ENCODE data around the gene SLC7A8. TPM values are rescaled to one million over a fixed set of nuclear protein-coding genes. Genes with fewer than 3 reads are reported as not detected.

The SLC7A8 gene
- total RNA-seq, 1 experiment from 2014 or later: 3.8 TPM

DNA sequence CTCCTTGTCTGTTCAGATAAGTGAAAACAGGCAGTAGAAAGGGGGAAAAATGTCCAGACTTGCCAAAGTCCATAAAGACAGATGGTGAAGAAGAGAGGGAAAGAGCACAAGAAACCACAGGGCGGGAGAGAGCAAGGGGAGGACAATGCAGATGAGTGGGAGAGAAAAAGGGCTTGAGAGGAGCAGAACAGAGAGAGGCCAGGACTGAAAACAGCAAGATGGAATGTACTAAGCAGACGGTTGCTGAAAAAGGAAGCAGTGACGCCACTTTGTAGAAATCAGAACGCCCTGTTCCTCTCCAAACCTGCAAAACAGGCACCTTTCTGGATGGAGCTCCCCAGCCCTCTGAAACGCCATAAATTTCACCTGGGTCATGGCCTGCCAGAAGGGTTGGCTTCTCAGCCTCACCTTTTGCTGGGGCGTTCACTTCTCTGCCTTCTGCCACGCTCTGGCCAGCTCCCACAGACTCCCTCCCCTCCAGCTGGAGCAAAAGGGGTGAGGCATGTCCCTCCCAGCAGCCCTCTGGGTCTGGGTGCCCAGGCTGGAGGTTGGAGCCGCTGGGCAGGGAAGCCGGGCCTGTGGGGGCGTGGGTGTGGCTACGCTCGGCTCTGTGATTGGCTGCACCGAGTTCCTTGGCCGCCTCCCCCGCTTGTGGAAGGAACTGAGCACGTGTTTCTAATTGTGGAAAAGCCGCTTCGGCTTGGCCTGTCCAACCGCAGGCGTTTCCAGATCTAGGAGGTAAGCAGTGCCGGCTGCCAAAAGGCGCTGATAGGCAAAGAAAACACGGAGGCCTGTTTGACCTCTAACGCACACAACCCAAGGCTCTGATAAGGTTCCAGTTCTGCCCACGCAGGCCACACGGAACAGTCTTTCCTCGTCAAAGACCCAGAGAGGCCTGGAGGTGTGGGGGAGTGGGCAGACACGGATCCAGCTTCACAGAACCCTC is 29.3 kb downstream of the SLC7A8 start:
- Histone ChIP-seq H3K4me3 (ENCODE audit: low read length) (no peak overlapping the region), H3K9me3 (ENCODE audit: low read length) (no peaks in the 10 kb centered on the region), H2AFZ (ENCODE audit: low read length) (no peak overlapping the region), H3K4me1 (ENCODE audit: insufficient read depth, low read length) (no peaks in the 10 kb centered on the region; the same call in 1 of the 2 replicates), H3K36me3 (ENCODE audit: low read depth, low read length) (no peaks in the 10 kb centered on the region), H3K27ac (ENCODE audit: low read length) (no peak overlapping the region), H3K4me2 (ENCODE audit: low read length) (no peak overlapping the region), H4K20me1 (ENCODE audit: low read length) (no peaks in the 10 kb centered on the region), H3K9ac (ENCODE audit: low read length) (no peak overlapping the region), H3K27me3 (ENCODE audit: low read length) (no peaks in the 10 kb centered on the region), H3K9me2 (replicated peaks; ENCODE audit: low read length) (no peaks in the 10 kb centered on the region), H3K79me2 (ENCODE audit: low read length) (no peaks in the 10 kb centered on the region), H3F3A (ENCODE audit: low read length, unreplicated experiment) (no peaks in the 10 kb centered on the region)
- ChIA-PET CTCF (no interaction called here), POLR2A (ENCODE audit: unreplicated experiment) (no interaction called here)
- no TSS peak for BruUV-seq (replicated peaks)
- ATAC-seq (no peak; the same call in 1 of the 2 replicates), DNase-seq (no peak)
- no peak for TF ChIP-seq EZH2phosphoT487 (IDR thresholded peaks at IDR 0.05; ENCODE audit: borderline replicate concordance, low read length)
- no peak for TF ChIP-seq EZH2 (IDR thresholded peaks at IDR 0.05; ENCODE audit: low read length, unreplicated experiment)
- TF ChIP-seq CTCF (conservative IDR thresholded peaks at IDR 0.05; ENCODE audit: low read depth, low read length): no peak
- intact Hi-C loops (cut with micrococcal nuclease): no loop called here

DNA sequence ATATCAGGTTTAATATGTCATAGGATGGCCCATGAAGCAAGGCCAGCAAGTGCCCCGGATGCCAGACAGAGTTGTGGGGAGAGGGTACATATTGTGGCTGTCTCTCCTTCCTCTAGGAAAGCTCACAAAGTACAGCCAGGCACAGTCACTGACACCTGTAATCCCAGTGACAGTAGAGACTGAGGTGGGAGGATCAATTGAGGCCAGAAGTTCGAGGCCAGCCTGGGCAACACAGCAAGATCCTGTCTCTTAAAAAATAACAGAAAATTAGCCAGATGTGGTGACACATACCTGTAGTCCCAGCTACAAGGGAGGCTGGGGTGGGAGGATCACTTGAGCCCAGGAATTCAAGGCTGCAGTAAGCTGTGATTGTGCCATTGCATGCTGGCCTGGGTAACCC is 32.1 kb downstream of the SLC7A8 start:
- no peak for TF ChIP-seq EZH2phosphoT487 (IDR thresholded peaks at IDR 0.05; ENCODE audit: borderline replicate concordance, low read length)
- no peak for TF ChIP-seq CTCF (conservative IDR thresholded peaks at IDR 0.05; ENCODE audit: low read depth, low read length)
- no peak for TF ChIP-seq EZH2 (IDR thresholded peaks at IDR 0.05; ENCODE audit: low read length, unreplicated experiment)
- CTCF ChIA-PET: no interaction called here
- POLR2A ChIA-PET (ENCODE audit: unreplicated experiment): no interaction called here
- no peaks in the 10 kb centered on the region for H3K79me2 ChIP-seq (ENCODE audit: low read length)
- H4K20me1 ChIP-seq (ENCODE audit: low read length): no peaks in the 10 kb centered on the region
- no peak overlapping the region for H3K4me3 ChIP-seq (ENCODE audit: low read length)
- BruUV-seq (replicated peaks): no TSS peak
- H3K4me1 ChIP-seq (ENCODE audit: insufficient read depth, low read length): no peaks in the 10 kb centered on the region; the same call in 1 of the 2 replicates
- DNase-seq (no peak), ATAC-seq (no peak)
- no peak overlapping the region for H2AFZ ChIP-seq (ENCODE audit: low read length)
- no peaks in the 10 kb centered on the region for H3K9me2 ChIP-seq (replicated peaks; ENCODE audit: low read length)
- no peak overlapping the region for H3K9ac ChIP-seq (ENCODE audit: low read length)
- no peak overlapping the region for H3K27ac ChIP-seq (ENCODE audit: low read length)
- no peaks in the 10 kb centered on the region for H3K9me3 ChIP-seq (ENCODE audit: low read length)
- no peaks in the 10 kb centered on the region for H3K36me3 ChIP-seq (ENCODE audit: low read depth, low read length)
- intact Hi-C loops (cut with micrococcal nuclease): no loop called here
- H3K27me3 ChIP-seq (ENCODE audit: low read length): no peaks in the 10 kb centered on the region
- H3K4me2 ChIP-seq (ENCODE audit: low read length): no peak overlapping the region
- H3F3A ChIP-seq (ENCODE audit: low read length, unreplicated experiment): no peaks in the 10 kb centered on the region

DNA sequence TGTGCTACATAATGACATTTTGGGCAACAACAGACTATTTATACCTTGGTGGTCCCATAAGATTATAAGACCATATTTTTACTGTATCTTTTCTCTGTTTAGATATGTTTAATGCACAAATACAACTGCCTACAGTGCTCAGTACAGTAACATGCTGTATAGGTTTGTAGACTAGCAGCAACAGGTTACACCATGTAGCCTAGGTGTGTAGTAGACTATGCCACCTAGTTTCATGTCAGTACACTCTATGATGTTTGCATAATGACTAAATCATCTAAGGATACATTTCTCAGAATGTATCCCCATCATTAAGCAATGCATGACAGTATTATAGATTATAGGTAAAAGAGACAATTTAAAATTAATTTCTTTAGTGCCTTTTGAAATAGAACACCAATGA is 33.7 kb downstream of the SLC7A8 start:
- H3K27ac ChIP-seq (ENCODE audit: low read length): no peak overlapping the region
- no peaks in the 10 kb centered on the region for H3K79me2 ChIP-seq (ENCODE audit: low read length)
- ATAC-seq: peak; percentile 50
- H3K9ac ChIP-seq (ENCODE audit: low read length): no peak overlapping the region
- POLR2A ChIA-PET (ENCODE audit: unreplicated experiment): no interaction called here
- BruUV-seq (replicated peaks): no TSS peak
- no peaks in the 10 kb centered on the region for H3K36me3 ChIP-seq (ENCODE audit: low read depth, low read length)
- no peaks in the 10 kb centered on the region for H3K9me2 ChIP-seq (replicated peaks; ENCODE audit: low read length)
- no peaks in the 10 kb centered on the region for H4K20me1 ChIP-seq (ENCODE audit: low read length)
- H3K9me3 ChIP-seq (ENCODE audit: low read length): no peaks in the 10 kb centered on the region
- H3F3A ChIP-seq (ENCODE audit: low read length, unreplicated experiment): no peaks in the 10 kb centered on the region
- DNase-seq: peak; percentile 41
- H3K4me3 ChIP-seq (ENCODE audit: low read length): no peak overlapping the region
- no peaks in the 10 kb centered on the region for H3K27me3 ChIP-seq (ENCODE audit: low read length)
- H3K4me2 ChIP-seq (ENCODE audit: low read length): no peak overlapping the region
- H3K4me1 ChIP-seq (ENCODE audit: insufficient read depth, low read length): no peaks in the 10 kb centered on the region; the same call in 1 of the 2 replicates
- CTCF ChIA-PET: no interaction called here
- intact Hi-C loops (cut with micrococcal nuclease): no loop called here
- H2AFZ ChIP-seq (ENCODE audit: low read length): no peak overlapping the region
- TF ChIP-seq EZH2 (IDR thresholded peaks at IDR 0.05; ENCODE audit: low read length, unreplicated experiment): no peak
- TF ChIP-seq EZH2phosphoT487 (IDR thresholded peaks at IDR 0.05; ENCODE audit: borderline replicate concordance, low read length): no peak
- TF ChIP-seq CTCF (conservative IDR thresholded peaks at IDR 0.05; ENCODE audit: low read depth, low read length): no peak

All from PC-3 (cell line).